ENCODE data around the gene KCNH8.

The KCNH8 gene

GRCh38 chr3:19190602-19191001 lies 42.3 kb downstream of the KCNH8 start:
- Histone ChIP-seq H3K27ac (ENCODE audit: low read depth, low read length) (no peak overlapping the region), H3K9ac (ENCODE audit: low read length) (no peak overlapping the region), H3K36me3 (ENCODE audit: control insufficient read depth, insufficient read depth, low read length) (no peaks in the 10 kb centered on the region)

GRCh38 chr3:19199131-19199530 lies 50.8 kb downstream of the KCNH8 start:
- H3K27ac ChIP-seq (ENCODE audit: low read depth, low read length) = no peak overlapping the region
- H3K27me3 ChIP-seq (ENCODE audit: control insufficient read depth, insufficient read depth, low read length) = no peaks in the 10 kb centered on the region
- H3K4me3 ChIP-seq (ENCODE audit: low read length) = no peak overlapping the region
- H3K36me3 ChIP-seq (ENCODE audit: control insufficient read depth, insufficient read depth, low read length) = no peaks in the 10 kb centered on the region
- no peaks in the 10 kb centered on the region for H3K4me1 ChIP-seq (ENCODE audit: control insufficient read depth, insufficient read depth, low read length)
- H3K9ac ChIP-seq (ENCODE audit: low read length) = no peak overlapping the region

More at GRCh38 chr3:19190602-19191001, 42.3 kb downstream of the KCNH8 start:
- Histone ChIP-seq H3K27me3 (ENCODE audit: control insufficient read depth, insufficient read depth, low read length) (no peaks in the 10 kb centered on the region), H3K4me3 (ENCODE audit: low read length) (no peak overlapping the region), H3K4me1 (ENCODE audit: control insufficient read depth, insufficient read depth, low read length) (no peaks in the 10 kb centered on the region)

GRCh38 chr3:19202303-19202702 lies 54.0 kb downstream of the KCNH8 start:
- Histone ChIP-seq H3K27ac (ENCODE audit: low read depth, low read length) (no peak overlapping the region), H3K9ac (ENCODE audit: low read length) (no peak overlapping the region), H3K4me3 (ENCODE audit: low read length) (no peak overlapping the region), H3K27me3 (ENCODE audit: control insufficient read depth, insufficient read depth, low read length) (no peaks in the 10 kb centered on the region), H3K36me3 (ENCODE audit: control insufficient read depth, insufficient read depth, low read length) (no peaks in the 10 kb centered on the region), H3K4me1 (ENCODE audit: control insufficient read depth, insufficient read depth, low read length) (no peaks in the 10 kb centered on the region)

- Histone ChIP-seq H3K27me3 (ENCODE audit: control insufficient read depth, insufficient read depth, low read length) (no peaks in the 10 kb centered on the region), H3K27ac (ENCODE audit: low read depth, low read length) (no peak overlapping the region), H3K4me1 (ENCODE audit: control insufficient read depth, insufficient read depth, low read length) (no peaks in the 10 kb centered on the region), H3K9ac (ENCODE audit: low read length) (no peak overlapping the region), H3K36me3 (ENCODE audit: control insufficient read depth, insufficient read depth, low read length) (no peaks in the 10 kb centered on the region), H3K4me3 (ENCODE audit: low read length) (no peak overlapping the region)
Observed at GRCh38 chr3:19202754-19203153, 54.4 kb downstream of the KCNH8 start.

GRCh38 chr3:19206540-19206939 lies 58.2 kb downstream of the KCNH8 start:
- no peak overlapping the region for H3K4me3 ChIP-seq (ENCODE audit: low read length)
- H3K27ac ChIP-seq (ENCODE audit: low read depth, low read length) = no peak overlapping the region
- H3K4me1 ChIP-seq (ENCODE audit: control insufficient read depth, insufficient read depth, low read length) = no peaks in the 10 kb centered on the region
- no peak overlapping the region for H3K9ac ChIP-seq (ENCODE audit: low read length)
- H3K27me3 ChIP-seq (ENCODE audit: control insufficient read depth, insufficient read depth, low read length) = no peaks in the 10 kb centered on the region
- H3K36me3 ChIP-seq (ENCODE audit: control insufficient read depth, insufficient read depth, low read length) = no peaks in the 10 kb centered on the region

GRCh38 chr3:19213603-19214220 lies 65.4 kb downstream of the KCNH8 start:
- Histone ChIP-seq H3K9ac (ENCODE audit: low read length) (no peak overlapping the region), H3K27me3 (ENCODE audit: control insufficient read depth, insufficient read depth, low read length) (no peaks in the 10 kb centered on the region), H3K4me1 (ENCODE audit: control insufficient read depth, insufficient read depth, low read length) (peaks cover 2% of the 10 kb centered on the region), H3K4me3 (ENCODE audit: low read length) (no peak overlapping the region), H3K36me3 (ENCODE audit: control insufficient read depth, insufficient read depth, low read length) (no peaks in the 10 kb centered on the region), H3K27ac (ENCODE audit: low read depth, low read length) (no peak overlapping the region)

- no peak overlapping the region for H3K27ac ChIP-seq (ENCODE audit: low read depth, low read length)
Observed at GRCh38 chr3:19215427-19215826, 67.1 kb downstream of the KCNH8 start.

GRCh38 chr3:19216669-19217337 lies 68.5 kb downstream of the KCNH8 start:
- Histone ChIP-seq H3K4me3 (ENCODE audit: low read length) (no peak overlapping the region), H3K36me3 (ENCODE audit: control insufficient read depth, insufficient read depth, low read length) (no peaks in the 10 kb centered on the region)

More at GRCh38 chr3:19215427-19215826, 67.1 kb downstream of the KCNH8 start:
- peaks cover 2% of the 10 kb centered on the region for H3K4me1 ChIP-seq (ENCODE audit: control insufficient read depth, insufficient read depth, low read length)
- H3K36me3 ChIP-seq (ENCODE audit: control insufficient read depth, insufficient read depth, low read length) = no peaks in the 10 kb centered on the region
- no peak overlapping the region for H3K4me3 ChIP-seq (ENCODE audit: low read length)
- no peaks in the 10 kb centered on the region for H3K27me3 ChIP-seq (ENCODE audit: control insufficient read depth, insufficient read depth, low read length)
- no peak overlapping the region for H3K9ac ChIP-seq (ENCODE audit: low read length)

GRCh38 chr3:19220311-19220710 lies 72.0 kb downstream of the KCNH8 start:
- H3K4me3 ChIP-seq (ENCODE audit: low read length) = no peak overlapping the region
- no peaks in the 10 kb centered on the region for H3K27me3 ChIP-seq (ENCODE audit: control insufficient read depth, insufficient read depth, low read length)
- H3K27ac ChIP-seq (ENCODE audit: low read depth, low read length) = no peak overlapping the region
- H3K4me1 ChIP-seq (ENCODE audit: control insufficient read depth, insufficient read depth, low read length) = peaks cover 2% of the 10 kb centered on the region
- H3K36me3 ChIP-seq (ENCODE audit: control insufficient read depth, insufficient read depth, low read length) = no peaks in the 10 kb centered on the region
- H3K9ac ChIP-seq (ENCODE audit: low read length) = no peak overlapping the region

More at GRCh38 chr3:19216669-19217337, 68.5 kb downstream of the KCNH8 start:
- H3K9ac ChIP-seq (ENCODE audit: low read length) = no peak overlapping the region
- H3K4me1 ChIP-seq (ENCODE audit: control insufficient read depth, insufficient read depth, low read length) = peaks cover 2% of the 10 kb centered on the region
- no peaks in the 10 kb centered on the region for H3K27me3 ChIP-seq (ENCODE audit: control insufficient read depth, insufficient read depth, low read length)
- H3K27ac ChIP-seq (ENCODE audit: low read depth, low read length) = no peak overlapping the region

- H3K4me3 ChIP-seq (ENCODE audit: low read length) = no peak overlapping the region
- H3K27ac ChIP-seq (ENCODE audit: low read depth, low read length) = no peak overlapping the region
- no peaks in the 10 kb centered on the region for H3K36me3 ChIP-seq (ENCODE audit: control insufficient read depth, insufficient read depth, low read length)
- H3K27me3 ChIP-seq (ENCODE audit: control insufficient read depth, insufficient read depth, low read length) = no peaks in the 10 kb centered on the region
- H3K4me1 ChIP-seq (ENCODE audit: control insufficient read depth, insufficient read depth, low read length) = peaks cover 1% of the 10 kb centered on the region
- no peak overlapping the region for H3K9ac ChIP-seq (ENCODE audit: low read length)
Observed at GRCh38 chr3:19221081-19221480, 72.8 kb downstream of the KCNH8 start.

GRCh38 chr3:19226479-19226878 lies 78.2 kb downstream of the KCNH8 start:
- Histone ChIP-seq H3K9ac (ENCODE audit: low read length) (no peak overlapping the region), H3K27ac (ENCODE audit: low read depth, low read length) (no peak overlapping the region), H3K27me3 (ENCODE audit: control insufficient read depth, insufficient read depth, low read length) (no peaks in the 10 kb centered on the region), H3K36me3 (ENCODE audit: control insufficient read depth, insufficient read depth, low read length) (no peaks in the 10 kb centered on the region), H3K4me3 (ENCODE audit: low read length) (no peak overlapping the region), H3K4me1 (ENCODE audit: control insufficient read depth, insufficient read depth, low read length) (no peaks in the 10 kb centered on the region)

- Histone ChIP-seq H3K36me3 (ENCODE audit: control insufficient read depth, insufficient read depth, low read length) (no peaks in the 10 kb centered on the region), H3K27me3 (ENCODE audit: control insufficient read depth, insufficient read depth, low read length) (no peaks in the 10 kb centered on the region), H3K4me1 (ENCODE audit: control insufficient read depth, insufficient read depth, low read length) (no peaks in the 10 kb centered on the region), H3K9ac (ENCODE audit: low read length) (no peak overlapping the region), H3K4me3 (ENCODE audit: low read length) (no peak overlapping the region), H3K27ac (ENCODE audit: low read depth, low read length) (no peak overlapping the region)
Observed at GRCh38 chr3:19228167-19228566, 79.9 kb downstream of the KCNH8 start.

- Histone ChIP-seq H3K27ac (ENCODE audit: low read depth, low read length) (no peak overlapping the region), H3K27me3 (ENCODE audit: control insufficient read depth, insufficient read depth, low read length) (no peaks in the 10 kb centered on the region), H3K4me3 (ENCODE audit: low read length) (no peak overlapping the region), H3K36me3 (ENCODE audit: control insufficient read depth, insufficient read depth, low read length) (no peaks in the 10 kb centered on the region), H3K9ac (ENCODE audit: low read length) (no peak overlapping the region), H3K4me1 (ENCODE audit: control insufficient read depth, insufficient read depth, low read length) (no peaks in the 10 kb centered on the region)
Observed at GRCh38 chr3:19229086-19229485, 80.8 kb downstream of the KCNH8 start.

Measured in rectal smooth muscle tissue (tissue), 1 donor.